Stomach (tissue), 4 donors: Measurements from ENCODE around the gene IRF1.

Experiments
- POLR2AphosphoS5 ChIP-seq, 3 donors: sonication (generic); formaldehyde crosslinking; IDR thresholded peaks; one replicate each; pipeline ENCODE4 v1.6.1; 2016; ENCODE audit warnings: antibody characterized with exemption in 3 of 3
- TF ChIP-seq, protein P1 (sequence below), 7 experiments: fragments of 450-650 bp in 4 of 7; fragments of 200-600 bp in 3 of 7; sonication (generic) in 3 of 7; IDR thresholded peaks; one replicate each; pipeline ENCODE4 v1.5.1; 2016 to 2019; ENCODE audit warnings: antibody characterized with exemption in 7 of 7, control low read depth in 2 of 7, mild to moderate bottlenecking in 1 of 7

DNA sequence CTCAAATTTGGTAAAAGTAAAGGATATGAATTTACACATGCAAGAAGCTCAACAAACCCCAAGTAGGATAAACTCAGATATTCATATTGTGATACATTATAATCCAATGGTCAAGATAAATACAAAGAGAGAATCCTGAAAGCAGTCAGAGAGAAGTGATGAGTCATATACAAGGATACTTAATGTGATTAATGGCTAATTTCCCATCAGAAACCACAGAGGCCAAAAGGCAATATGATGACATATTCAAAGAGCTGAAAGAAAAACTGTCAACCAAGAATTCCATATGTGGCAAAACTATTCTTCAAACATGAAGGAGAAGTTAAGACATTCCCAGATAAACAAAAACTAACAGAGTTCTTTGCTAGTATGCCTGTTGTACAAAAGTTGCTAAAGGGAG lies 19.5 kb upstream of the IRF1 start:
- TF ChIP-seq, protein P1, sequence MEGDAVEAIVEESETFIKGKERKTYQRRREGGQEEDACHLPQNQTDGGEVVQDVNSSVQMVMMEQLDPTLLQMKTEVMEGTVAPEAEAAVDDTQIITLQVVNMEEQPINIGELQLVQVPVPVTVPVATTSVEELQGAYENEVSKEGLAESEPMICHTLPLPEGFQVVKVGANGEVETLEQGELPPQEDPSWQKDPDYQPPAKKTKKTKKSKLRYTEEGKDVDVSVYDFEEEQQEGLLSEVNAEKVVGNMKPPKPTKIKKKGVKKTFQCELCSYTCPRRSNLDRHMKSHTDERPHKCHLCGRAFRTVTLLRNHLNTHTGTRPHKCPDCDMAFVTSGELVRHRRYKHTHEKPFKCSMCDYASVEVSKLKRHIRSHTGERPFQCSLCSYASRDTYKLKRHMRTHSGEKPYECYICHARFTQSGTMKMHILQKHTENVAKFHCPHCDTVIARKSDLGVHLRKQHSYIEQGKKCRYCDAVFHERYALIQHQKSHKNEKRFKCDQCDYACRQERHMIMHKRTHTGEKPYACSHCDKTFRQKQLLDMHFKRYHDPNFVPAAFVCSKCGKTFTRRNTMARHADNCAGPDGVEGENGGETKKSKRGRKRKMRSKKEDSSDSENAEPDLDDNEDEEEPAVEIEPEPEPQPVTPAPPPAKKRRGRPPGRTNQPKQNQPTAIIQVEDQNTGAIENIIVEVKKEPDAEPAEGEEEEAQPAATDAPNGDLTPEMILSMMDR (IDR thresholded peaks at IDR 0.05): no peak
- no peak for TF ChIP-seq POLR2AphosphoS5 (IDR thresholded peaks at IDR 0.05)
